Left ventricle myocardium inferior (tissue), 1 donor: ENCODE measurements around the gene NRIP2. TPM values are rescaled to one million over a fixed set of nuclear protein-coding genes. Genes with fewer than 3 reads are reported as not detected.

Experiments used
- DNase-seq: peaks from one replicate; pipeline ENCODE4 v3.0.0-alpha.2; 2020
- H3K27ac ChIP-seq: fragments of 200-600 bp; replicated peaks from 2 replicates; pipeline ENCODE4 v1.8.0; 2021
- H3K27me3 ChIP-seq: fragments of 200-600 bp; 2 replicates; pipeline ENCODE4 v1.8.0; 2021; ENCODE audit warnings: low read depth
- H3K36me3 ChIP-seq: fragments of 200-600 bp; 2 replicates; pipeline ENCODE4 v1.8.0; 2021
- H3K4me1 ChIP-seq: fragments of 200-600 bp; 2 replicates; pipeline ENCODE4 v1.8.0; 2021
- H3K4me3 ChIP-seq: fragments of 200-600 bp; 2 replicates; pipeline ENCODE4 v1.8.0; 2021; ENCODE audit warnings: mild to moderate bottlenecking, moderate library complexity
- H3K9me3 ChIP-seq: fragments of 200-600 bp; replicated peaks from 2 replicates; pipeline ENCODE4 v1.8.0; 2021
- CTCF ChIP-seq: fragments of 200-600 bp; IDR thresholded peaks from 2 replicates; pipeline ENCODE4 v1.8.0; 2021; ENCODE audit warnings: antibody characterized with exemption, mild to moderate bottlenecking, borderline replicate concordance
- intact Hi-C: fragments of 100-400 bp; cut with micrococcal nuclease; formaldehyde crosslinking; loops from one replicate; pipeline ENCODE4 v1.11.0; 2022
- total RNA-seq: library from RNA; stranded (reverse); fragmentation: NEBNext Ultra II Directional; extraction: Animal tissue kit (Norgen Biotek cat#: 25700); gene quantifications from one replicate; pipeline ENCODE4 v1.2.1, GENCODE V29; 2021
- donor health status: DM: no; HTN: yes; CAD: no; lungs with severe emphysema.

Gene NRIP2
- total RNA-seq, 1 donor from 2014 or later = 1.2 TPM

GRCh38 chr12:2776129-2776806, 58.6 kb downstream of the NRIP2 start:
- no peaks in the 10 kb centered on the region for H3K27me3 ChIP-seq
- TF ChIP-seq CTCF = no peak

GRCh38 chr12:2775431-2775830, 59.4 kb downstream of the NRIP2 start:
- Histone ChIP-seq H3K9me3 (no peaks in the 10 kb centered on the region), H3K36me3 (no peaks in the 10 kb centered on the region), H3K4me3 (no peak overlapping the region), H3K4me1 (peaks cover 7% of the 10 kb centered on the region), H3K27me3 (no peaks in the 10 kb centered on the region), H3K27ac (no peak overlapping the region)
- intact Hi-C loops = no loop called here
- TF ChIP-seq CTCF = no peak
- DNase-seq = peak; percentile 41

More at GRCh38 chr12:2776129-2776806, 58.6 kb downstream of the NRIP2 start:
- no peak for DNase-seq
- intact Hi-C loops = no loop called here
- H3K4me3 ChIP-seq = no peak overlapping the region
- no peaks in the 10 kb centered on the region for H3K9me3 ChIP-seq
- H3K36me3 ChIP-seq = no peaks in the 10 kb centered on the region
- H3K27ac ChIP-seq = no peak overlapping the region
- peaks cover 7% of the 10 kb centered on the region for H3K4me1 ChIP-seq

Other genes starting within 250 kb of the NRIP2 start
- gene FKBP4, start 40.1 kb downstream of the NRIP2 start, total RNA-seq = 57.0 TPM
- gene ITFG2, start 22.4 kb downstream of the NRIP2 start, total RNA-seq = 12.4 TPM
- not detected for gene TEX52, start 22.0 kb upstream of the NRIP2 start, total RNA-seq
- 0.71 TPM for gene FOXM1, start 42.1 kb upstream of the NRIP2 start, total RNA-seq
- gene RHNO1, start 42.2 kb upstream of the NRIP2 start, total RNA-seq = 3.6 TPM
- gene TULP3, start 55.9 kb upstream of the NRIP2 start, total RNA-seq = 4.8 TPM
- gene TEAD4, start 124.4 kb upstream of the NRIP2 start, total RNA-seq = 6.7 TPM
- 305 TPM for gene TSPAN9, start 242.3 kb upstream of the NRIP2 start, total RNA-seq